ENCODE measurements around the gene PRKAG3.
A peak's percentile ranks its signal among the peaks of the same experiment; 100 is the strongest.

The PRKAG3 gene

GRCh38 chr2:218788529-218789255 lies 42.9 kb downstream of the PRKAG3 start:
- TF ChIP-seq FOXM1 (IDR thresholded peaks at IDR 0.05; ENCODE audit: borderline replicate concordance, low read depth) (no peak), TEAD4 (IDR thresholded peaks at IDR 0.05) (no peak), USF1 (IDR thresholded peaks at IDR 0.05) (no peak), REST (IDR thresholded peaks at IDR 0.05; ENCODE audit: low read depth) (no peak), MAX (IDR thresholded peaks at IDR 0.05) (no peak), EGR1 (IDR thresholded peaks at IDR 0.05) (no peak), ZBTB7A (IDR thresholded peaks at IDR 0.05; ENCODE audit: low read depth) (no peak), CREB1 (IDR thresholded peaks at IDR 0.05; ENCODE audit: low read depth) (no peak), TAF1 (IDR thresholded peaks at IDR 0.05; ENCODE audit: low read depth) (no peak), TCF12 (IDR thresholded peaks at IDR 0.05; ENCODE audit: low read depth) (no peak), RAD21 (IDR thresholded peaks at IDR 0.05; ENCODE audit: low read depth) (no peak), EP300 (IDR thresholded peaks at IDR 0.05; ENCODE audit: borderline replicate concordance) (no peak), YY1 (IDR thresholded peaks at IDR 0.05; ENCODE audit: low read depth) (no peak), CEBPB (IDR thresholded peaks at IDR 0.05) (no peak)

GRCh38 chr2:218786133-218786532 lies 45.5 kb downstream of the PRKAG3 start:
- TF ChIP-seq EGR1 (IDR thresholded peaks at IDR 0.05) (no peak), NFIC (IDR thresholded peaks at IDR 0.05) (no peak), YY1 (IDR thresholded peaks at IDR 0.05; ENCODE audit: low read depth) (no peak), TEAD4 (IDR thresholded peaks at IDR 0.05) (no peak), TCF12 (IDR thresholded peaks at IDR 0.05; ENCODE audit: low read depth) (no peak), REST (IDR thresholded peaks at IDR 0.05; ENCODE audit: low read depth) (no peak), USF1 (IDR thresholded peaks at IDR 0.05) (no peak), RAD21 (IDR thresholded peaks at IDR 0.05; ENCODE audit: low read depth) (no peak), CREB1 (IDR thresholded peaks at IDR 0.05; ENCODE audit: low read depth) (no peak), MAX (IDR thresholded peaks at IDR 0.05) (no peak), TAF1 (IDR thresholded peaks at IDR 0.05; ENCODE audit: low read depth) (no peak), ZBTB7A (IDR thresholded peaks at IDR 0.05; ENCODE audit: low read depth) (no peak), EP300 (IDR thresholded peaks at IDR 0.05; ENCODE audit: borderline replicate concordance) (no peak), FOXM1 (IDR thresholded peaks at IDR 0.05; ENCODE audit: borderline replicate concordance, low read depth) (no peak), CEBPB (IDR thresholded peaks at IDR 0.05) (no peak)

- TF ChIP-seq FOXM1 (IDR thresholded peaks at IDR 0.05; ENCODE audit: borderline replicate concordance, low read depth): no peak
- TF ChIP-seq YY1 (IDR thresholded peaks at IDR 0.05; ENCODE audit: low read depth): no peak
- no peak for TF ChIP-seq TCF12 (IDR thresholded peaks at IDR 0.05; ENCODE audit: low read depth)
- peak; percentile 36; the same call in 1 of the 2 replicates for TF ChIP-seq USF1 (IDR thresholded peaks at IDR 0.05)
- TF ChIP-seq EGR1 (IDR thresholded peaks at IDR 0.05): no peak
- TF ChIP-seq MAX (IDR thresholded peaks at IDR 0.05): no peak
- no peak for TF ChIP-seq ZBTB7A (IDR thresholded peaks at IDR 0.05; ENCODE audit: low read depth)
- no peak for TF ChIP-seq NFIC (IDR thresholded peaks at IDR 0.05)
These were observed 46.5 kb downstream of the PRKAG3 start for GRCh38 chr2:218785103-218785502.

- TF ChIP-seq CREB1 (IDR thresholded peaks at IDR 0.05; ENCODE audit: low read depth) (no peak), CEBPB (IDR thresholded peaks at IDR 0.05) (no peak), TCF12 (IDR thresholded peaks at IDR 0.05; ENCODE audit: low read depth) (no peak), EGR1 (IDR thresholded peaks at IDR 0.05) (no peak), TEAD4 (IDR thresholded peaks at IDR 0.05) (no peak), NFIC (IDR thresholded peaks at IDR 0.05) (no peak), TAF1 (IDR thresholded peaks at IDR 0.05; ENCODE audit: low read depth) (no peak), FOXM1 (IDR thresholded peaks at IDR 0.05; ENCODE audit: borderline replicate concordance, low read depth) (no peak), YY1 (IDR thresholded peaks at IDR 0.05; ENCODE audit: low read depth) (no peak), RAD21 (IDR thresholded peaks at IDR 0.05; ENCODE audit: low read depth) (no peak), REST (IDR thresholded peaks at IDR 0.05; ENCODE audit: low read depth) (no peak), EP300 (IDR thresholded peaks at IDR 0.05; ENCODE audit: borderline replicate concordance) (no peak), MAX (IDR thresholded peaks at IDR 0.05) (no peak), USF1 (IDR thresholded peaks at IDR 0.05) (no peak)
These were observed 47.9 kb downstream of the PRKAG3 start for GRCh38 chr2:218783688-218784087.
